HG03135 (cell line): Measurements from ENCODE around the gene PLCB1.

Source experiments
- ATAC-seq: cut with Tn5 transposase; IDR thresholded peaks from one replicate; pipeline ENCODE4 v1.9.1; 2021; ENCODE audit warnings: mild to moderate bottlenecking, moderate library complexity; ENCODE audit not compliant: unreplicated experiment

The PLCB1 gene

GRCh38 chr20:8744228-8744844, 612.3 kb downstream of the PLCB1 start:
- ATAC-seq: no peak

- no peak for ATAC-seq
Measured at GRCh38 chr20:8749101-8749500, 617.0 kb downstream of the PLCB1 start.

GRCh38 chr20:8749986-8750385, 617.9 kb downstream of the PLCB1 start:
- ATAC-seq: no peak

DNA sequence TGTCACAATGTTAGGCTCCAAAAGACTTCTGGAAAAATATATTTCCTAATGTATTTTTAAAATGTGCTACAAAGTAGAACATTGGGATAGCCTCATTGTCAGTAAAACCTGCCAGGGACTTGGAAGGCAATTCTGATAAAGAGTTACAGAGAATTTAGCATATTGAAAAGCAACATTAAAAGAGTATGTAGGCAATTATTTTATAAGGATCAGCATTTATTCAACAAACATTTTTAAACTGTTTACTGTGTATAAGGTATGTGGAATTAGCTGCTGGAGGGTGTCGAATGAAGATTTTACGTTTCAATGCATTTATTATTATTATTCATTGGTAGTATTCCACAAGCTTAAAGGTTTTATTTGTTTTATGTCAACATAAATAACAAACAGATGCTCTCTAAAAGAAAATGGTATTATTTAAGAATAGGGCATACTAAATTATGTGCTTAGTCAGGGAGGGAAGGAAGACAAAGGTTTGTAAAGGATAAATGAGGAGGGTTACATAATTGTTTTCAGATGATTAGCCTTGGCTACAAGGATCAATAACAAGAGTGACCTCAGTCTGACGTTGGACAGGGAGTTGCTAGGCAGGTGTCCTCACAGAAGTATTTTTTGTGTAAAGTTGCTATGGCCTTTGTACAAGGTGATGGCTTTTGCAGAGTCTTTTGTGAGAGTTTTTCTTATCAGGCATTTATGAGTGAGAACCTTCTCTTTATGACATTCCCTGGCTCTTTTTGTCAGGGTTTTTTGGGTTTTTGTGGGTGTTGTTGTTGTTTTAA, 623.5 kb downstream of the PLCB1 start:
- no peak for ATAC-seq

DNA sequence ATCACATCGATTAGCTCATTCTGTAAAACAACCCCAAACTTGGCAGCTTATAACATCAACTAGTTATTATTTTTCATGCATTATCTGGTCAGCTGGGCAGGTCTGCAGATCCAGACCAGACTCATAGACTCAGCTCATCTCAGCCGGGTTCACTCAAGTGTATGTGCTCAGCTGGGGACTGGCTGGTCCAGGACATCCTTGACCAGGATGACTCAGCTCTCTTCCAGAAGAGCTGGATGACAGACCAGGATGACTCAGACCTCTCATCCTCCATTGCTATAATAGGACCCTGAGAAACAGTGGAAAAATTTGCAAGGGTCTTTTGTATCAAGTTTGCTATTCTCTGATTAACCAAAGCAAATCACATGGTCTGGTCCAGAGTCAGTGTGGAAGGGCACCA, 624.3 kb downstream of the PLCB1 start:
- no peak for ATAC-seq

DNA sequence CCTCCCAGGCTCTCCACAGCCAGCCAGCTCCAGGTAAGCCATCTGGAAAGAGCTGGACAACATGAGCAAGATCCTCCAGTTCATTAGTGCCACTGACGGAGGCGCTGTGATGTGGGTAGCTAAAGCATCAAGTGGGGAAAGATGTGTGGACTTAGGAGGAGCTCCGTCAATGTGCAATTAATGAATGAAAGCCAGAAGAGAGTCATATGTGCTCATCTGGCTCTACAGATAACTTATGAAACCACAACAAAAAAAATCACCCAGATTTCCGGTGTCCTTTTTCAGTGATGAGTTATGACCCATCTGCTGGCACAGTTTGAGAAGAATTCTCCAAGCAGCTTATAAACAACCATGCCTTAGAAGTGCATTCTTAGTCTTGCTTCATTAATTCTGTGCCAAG, 625.1 kb downstream of the PLCB1 start:
- ATAC-seq: no peak

DNA sequence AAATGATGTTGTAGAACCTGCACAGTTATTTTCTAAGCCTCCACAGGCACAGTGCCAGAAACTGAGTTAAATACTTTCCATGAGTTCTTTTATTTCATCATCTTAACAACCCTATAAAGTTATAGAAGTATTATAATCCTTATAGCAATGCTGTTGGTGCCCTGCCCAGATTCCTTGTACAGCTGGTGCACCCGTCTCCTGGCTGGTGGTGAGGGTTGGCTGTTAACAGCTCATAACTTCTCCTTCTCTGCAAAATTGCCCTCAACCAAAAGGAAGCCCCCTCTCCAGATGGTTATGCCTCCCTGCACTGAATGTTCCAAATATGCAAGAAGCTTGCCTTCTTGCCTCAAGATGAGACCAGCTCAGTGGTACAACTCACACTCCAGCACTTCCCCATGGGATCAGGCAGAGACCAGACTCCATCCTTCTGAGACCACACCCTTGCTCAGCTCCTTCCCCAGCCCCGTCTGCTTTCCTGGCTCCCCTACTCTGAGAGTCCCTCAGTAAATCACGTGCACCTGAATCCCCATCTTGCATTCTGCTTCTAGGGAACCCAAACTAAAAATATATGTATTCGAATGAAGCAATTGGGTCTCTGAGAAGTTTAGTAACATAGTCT, 632.4 kb downstream of the PLCB1 start:
- no peak for ATAC-seq

- ATAC-seq: no peak
Measured at GRCh38 chr20:8766868-8767390, 634.9 kb downstream of the PLCB1 start.

DNA sequence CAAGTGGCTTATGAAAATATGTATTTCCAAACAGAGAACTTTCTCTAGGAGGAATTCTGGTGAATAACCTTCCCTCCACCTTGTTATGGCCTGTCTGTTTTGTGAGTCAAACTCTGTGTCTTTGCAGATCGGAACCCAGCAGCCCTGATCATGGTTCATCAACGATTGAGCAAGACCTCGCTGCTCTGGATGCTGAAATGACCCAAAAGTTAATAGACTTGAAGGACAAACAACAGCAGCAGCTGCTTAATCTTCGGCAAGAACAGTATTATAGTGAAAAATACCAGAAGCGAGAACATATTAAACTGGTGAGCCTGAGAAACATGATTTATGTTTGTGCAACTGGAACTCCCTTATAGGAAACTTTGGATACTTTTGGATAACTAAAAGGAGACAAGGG, 642.3 kb downstream of the PLCB1 start:
- no peak for ATAC-seq

DNA sequence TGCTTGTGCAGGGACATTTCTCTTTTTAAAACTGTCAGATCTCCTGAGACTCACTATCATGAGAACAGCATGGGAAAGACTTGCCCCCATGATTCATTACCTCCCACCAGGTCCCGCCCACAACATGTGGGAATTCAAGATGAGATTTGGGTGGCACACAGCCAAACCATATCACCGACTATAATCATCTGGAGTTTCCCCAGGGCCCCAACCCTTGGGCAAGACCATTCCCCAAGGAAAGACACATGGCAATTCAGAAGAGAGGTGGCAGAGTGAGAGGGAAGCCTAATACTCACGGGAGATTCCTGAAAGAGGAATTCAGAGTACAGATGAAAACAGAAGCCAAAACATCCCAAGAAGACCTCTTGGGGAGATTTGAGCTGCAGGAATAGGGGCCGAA, 645.8 kb downstream of the PLCB1 start:
- ATAC-seq: no peak

GRCh38 chr20:8778387-8778786, 646.3 kb downstream of the PLCB1 start:
- ATAC-seq: no peak

DNA sequence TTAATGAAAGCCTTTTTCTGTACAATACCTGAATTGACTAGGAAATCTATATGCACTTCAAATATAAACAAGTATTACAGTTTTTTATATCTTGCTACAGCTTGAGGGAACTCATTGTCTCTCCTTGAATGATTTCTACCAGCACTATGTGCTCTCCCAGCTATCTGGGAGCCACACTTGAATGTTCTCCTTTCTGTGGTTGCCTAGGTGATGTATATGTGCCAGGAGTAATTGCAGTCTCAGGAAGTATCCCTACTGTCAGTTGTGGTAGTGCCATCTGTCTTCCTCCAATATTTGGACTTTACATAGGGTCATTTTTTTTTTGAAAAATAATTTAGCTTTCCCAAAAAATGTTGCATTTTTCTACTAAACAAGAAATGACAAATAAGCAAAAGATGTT, 648.8 kb downstream of the PLCB1 start:
- ATAC-seq: no peak

- no peak for ATAC-seq
Measured at GRCh38 chr20:8782804-8783203, 650.7 kb downstream of the PLCB1 start.

DNA sequence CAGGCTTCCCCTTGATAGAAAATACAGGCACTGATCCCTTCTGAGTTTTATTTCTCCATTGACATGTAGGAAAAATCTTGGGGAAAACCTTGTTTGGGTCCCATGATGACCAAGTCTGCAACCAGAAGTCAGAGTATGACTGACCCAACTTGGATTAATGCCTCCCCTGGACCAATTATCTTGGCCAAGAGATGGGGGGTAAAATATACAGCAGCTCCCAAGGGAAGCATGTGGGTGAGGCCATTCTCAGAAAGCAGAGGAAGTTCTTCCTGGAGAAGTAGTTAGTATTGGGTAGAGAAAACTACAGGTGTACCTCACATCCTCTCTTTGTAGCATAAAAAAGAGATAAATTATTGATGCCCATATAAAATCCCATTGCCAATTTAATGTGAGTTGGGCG, 651.7 kb downstream of the PLCB1 start:
- no peak for ATAC-seq

- ATAC-seq: no peak
Measured at GRCh38 chr20:8786383-8786782, 654.3 kb downstream of the PLCB1 start.

- no peak for ATAC-seq
Measured at GRCh38 chr20:8787090-8787489, 655.0 kb downstream of the PLCB1 start.

DNA sequence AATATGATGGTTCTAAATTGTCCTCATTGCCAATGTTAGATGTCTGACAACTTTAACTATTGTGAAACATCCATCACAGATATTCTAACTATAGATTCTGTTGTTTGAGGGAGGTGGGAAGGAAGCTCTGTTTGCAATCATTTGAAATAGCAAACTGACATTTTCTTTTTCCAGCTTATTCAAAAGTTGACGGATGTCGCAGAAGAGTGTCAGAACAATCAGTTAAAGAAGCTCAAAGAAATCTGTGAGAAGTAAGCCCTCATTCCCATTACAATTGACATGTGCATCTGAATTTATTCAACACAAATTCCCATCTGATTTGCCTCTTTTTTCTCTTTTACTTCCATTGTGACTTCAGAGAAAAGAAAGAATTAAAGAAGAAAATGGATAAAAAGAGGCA, 656.2 kb downstream of the PLCB1 start:
- no peak for ATAC-seq

- no peak for ATAC-seq
Measured at GRCh38 chr20:8788831-8789230, 656.8 kb downstream of the PLCB1 start.

GRCh38 chr20:8790442-8791074, 658.5 kb downstream of the PLCB1 start:
- ATAC-seq: no peak

GRCh38 chr20:8795404-8795803, 663.3 kb downstream of the PLCB1 start:
- no peak for ATAC-seq

DNA sequence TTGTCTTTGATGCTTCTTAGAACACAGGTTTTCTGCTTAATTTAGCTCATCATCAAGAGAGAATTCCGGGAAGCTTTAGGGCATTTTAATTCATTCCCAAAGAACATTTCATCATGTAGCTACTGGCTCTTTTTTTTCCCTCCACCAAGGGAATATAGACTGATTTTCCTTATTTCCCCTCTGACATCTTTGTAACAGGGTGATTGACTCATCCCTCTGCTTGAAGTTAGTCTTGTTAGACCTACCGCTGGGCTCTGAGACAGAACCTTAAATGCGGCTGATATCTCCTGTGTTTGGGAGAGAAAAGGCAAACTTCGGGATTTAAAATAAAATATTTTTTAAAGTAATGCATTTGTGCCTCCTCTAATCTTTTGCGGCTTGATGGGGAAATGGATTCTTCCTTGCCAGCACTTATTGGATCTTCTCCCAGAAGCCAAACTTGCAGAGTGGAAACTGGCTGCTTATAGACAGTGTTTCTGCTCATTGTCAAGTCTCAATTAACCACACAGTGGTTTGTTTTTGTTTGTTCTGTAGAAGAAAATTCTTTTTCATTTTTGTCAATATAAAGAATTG, 664.1 kb downstream of the PLCB1 start:
- ATAC-seq: no peak
